Testis (tissue), 3 donors: ENCODE measurements around the gene CLEC16A. TPM values are rescaled to one million over a fixed set of nuclear protein-coding genes. Genes with fewer than 3 reads are reported as not detected.

Experiments
- DNase-seq: peaks from one replicate; pipeline ENCODE4 v3.0.0-alpha.2; 2019
- H3K27ac ChIP-seq, 2 donors: fragments of 200-600 bp; sonication (generic); one replicate each; pipeline ENCODE4 v1.5.1; 2019
- H3K27me3 ChIP-seq: fragments of 200-600 bp; sonication (generic); one replicate; pipeline ENCODE4 v1.5.1; 2019
- H3K36me3 ChIP-seq: fragments of 200-600 bp; sonication (generic); one replicate; pipeline ENCODE4 v1.5.1; 2017; ENCODE audit warnings: low read depth; ENCODE audit errors: missing control alignments
- H3K4me1 ChIP-seq: fragments of 200-600 bp; sonication (generic); one replicate; pipeline ENCODE4 v1.5.1; 2019
- H3K4me3 ChIP-seq, 2 donors: fragments of 200-600 bp; sonication (generic); one replicate each; pipeline ENCODE4 v1.5.1; 2017 to 2019
- H3K9me3 ChIP-seq: fragments of 200-600 bp; sonication (generic); one replicate; pipeline ENCODE4 v1.5.1; 2017
- POLR2A ChIP-seq: fragments of 450-650 bp; IDR thresholded peaks from one replicate; pipeline ENCODE4 v1.6.1; 2017; ENCODE audit warnings: antibody characterized with exemption, mild to moderate bottlenecking, moderate library complexity
- WGBS, 2 donors: methylation state at CpG; one replicate each; pipeline ENCODE4 v1.1.5; 2018; 5-methylcytosine and 5-hydroxymethylcytosine counted together
- intact Hi-C: fragments of 100-400 bp; cut with DNase I; formaldehyde crosslinking; loops from one replicate; pipeline ENCODE4 v1.15.1; 2023; ENCODE audit warnings: low total_unique reads
- polyA plus RNA-seq: library from polyadenylated mRNA; stranded (reverse); fragments of 350-450 nt; fragmentation: Illumina TruSeq; extraction: RNeasy Lipid Tissue Mini Kit (QIAGEN cat#74804); gene quantifications from one replicate; pipeline ENCODE4 v1.2.3, GENCODE V29; 2014; ENCODE audit warnings: low read depth, low replicate concordance; ENCODE audit not compliant: insufficient read depth
- total RNA-seq, 2 donors: library from RNA; depleted of rRNA; stranded (reverse); fragments of >200 nt; gene quantifications; one replicate each; pipeline ENCODE4 v1.2.3, GENCODE V29; 2016
- TF ChIP-seq, protein P1 (sequence below), 3 experiments: fragments of 450-650 bp in 2 of 3; fragments of 200-600 bp in 1 of 3; sonication (generic) in 1 of 3; IDR thresholded peaks; one replicate each; pipeline ENCODE4 v1.5.1; 2016 to 2019; ENCODE audit warnings: antibody characterized with exemption in 3 of 3, mild to moderate bottlenecking in 2 of 3, moderate library complexity in 1 of 3

CLEC16A gene
- total and polyA plus RNA-seq, 3 donors from 2014 or later = 93.9 to 126 (median 122) TPM

DNA sequence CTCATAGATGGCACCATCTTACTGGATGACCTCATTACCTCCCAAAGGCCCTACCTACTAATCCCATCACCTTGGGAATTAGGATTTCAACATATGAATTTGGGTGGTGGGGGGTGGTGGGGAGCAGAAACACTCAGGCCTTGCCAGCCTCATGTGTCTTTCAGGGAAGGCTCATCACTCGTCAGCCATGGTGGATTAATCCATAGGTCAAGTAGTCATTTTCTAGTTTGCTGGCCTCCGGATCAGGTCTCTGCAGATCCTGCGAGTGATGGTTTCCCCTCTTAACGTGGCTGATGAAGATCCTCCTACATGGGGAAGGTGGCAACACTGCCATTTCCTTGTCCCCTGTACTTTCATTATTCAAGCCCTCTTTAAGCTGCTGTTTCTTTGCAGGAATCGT, 101.1 kb downstream of the CLEC16A start:
- DNase-seq = no peak
- H3K9me3 ChIP-seq = no peaks in the 10 kb centered on the region
- intact Hi-C loops = no loop called here
- H3K27ac ChIP-seq = no peak overlapping the region
- H3K36me3 ChIP-seq = no peaks in the 10 kb centered on the region
- no peaks in the 10 kb centered on the region for H3K27me3 ChIP-seq
- 88 to 95% methylated on average over 5 of the region's 5 CpGs for WGBS, 2 donors
- TF ChIP-seq POLR2A = no peak
- TF ChIP-seq, protein P1, sequence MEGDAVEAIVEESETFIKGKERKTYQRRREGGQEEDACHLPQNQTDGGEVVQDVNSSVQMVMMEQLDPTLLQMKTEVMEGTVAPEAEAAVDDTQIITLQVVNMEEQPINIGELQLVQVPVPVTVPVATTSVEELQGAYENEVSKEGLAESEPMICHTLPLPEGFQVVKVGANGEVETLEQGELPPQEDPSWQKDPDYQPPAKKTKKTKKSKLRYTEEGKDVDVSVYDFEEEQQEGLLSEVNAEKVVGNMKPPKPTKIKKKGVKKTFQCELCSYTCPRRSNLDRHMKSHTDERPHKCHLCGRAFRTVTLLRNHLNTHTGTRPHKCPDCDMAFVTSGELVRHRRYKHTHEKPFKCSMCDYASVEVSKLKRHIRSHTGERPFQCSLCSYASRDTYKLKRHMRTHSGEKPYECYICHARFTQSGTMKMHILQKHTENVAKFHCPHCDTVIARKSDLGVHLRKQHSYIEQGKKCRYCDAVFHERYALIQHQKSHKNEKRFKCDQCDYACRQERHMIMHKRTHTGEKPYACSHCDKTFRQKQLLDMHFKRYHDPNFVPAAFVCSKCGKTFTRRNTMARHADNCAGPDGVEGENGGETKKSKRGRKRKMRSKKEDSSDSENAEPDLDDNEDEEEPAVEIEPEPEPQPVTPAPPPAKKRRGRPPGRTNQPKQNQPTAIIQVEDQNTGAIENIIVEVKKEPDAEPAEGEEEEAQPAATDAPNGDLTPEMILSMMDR (IDR thresholded peaks at IDR 0.05) = no peak
- no peaks in the 10 kb centered on the region for H3K4me1 ChIP-seq
- no peak overlapping the region for H3K4me3 ChIP-seq

DNA sequence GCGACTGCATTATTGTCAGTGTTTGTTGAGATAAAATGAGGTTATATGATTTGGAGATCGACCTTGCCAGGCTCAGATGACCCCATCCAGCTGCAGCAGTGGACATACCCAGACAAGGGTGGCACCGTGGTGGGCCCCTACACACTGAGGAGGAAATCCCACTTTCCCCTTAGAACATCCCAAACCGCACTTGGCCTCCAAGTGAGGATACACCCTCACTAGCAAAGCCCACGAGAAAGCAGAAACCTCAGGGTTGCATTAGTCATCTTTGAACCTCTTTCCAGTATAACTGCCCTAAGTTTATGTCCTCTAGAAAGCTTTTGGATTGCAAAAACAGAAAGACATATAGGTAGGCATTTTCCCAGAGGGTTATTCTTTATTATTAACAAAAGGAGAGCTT, 101.5 kb downstream of the CLEC16A start:
- WGBS, 2 donors = 78 to 82% methylated on average over 5 of the region's 5 CpGs
- Histone ChIP-seq H3K27ac (no peak overlapping the region), H3K4me3 (no peak overlapping the region), H3K4me1 (no peaks in the 10 kb centered on the region), H3K27me3 (no peaks in the 10 kb centered on the region), H3K36me3 (no peaks in the 10 kb centered on the region), H3K9me3 (no peaks in the 10 kb centered on the region)
- intact Hi-C loops = no loop called here
- no peak for DNase-seq
- no peak for TF ChIP-seq POLR2A
- TF ChIP-seq, protein P1 (IDR thresholded peaks at IDR 0.05) = no peak

DNA sequence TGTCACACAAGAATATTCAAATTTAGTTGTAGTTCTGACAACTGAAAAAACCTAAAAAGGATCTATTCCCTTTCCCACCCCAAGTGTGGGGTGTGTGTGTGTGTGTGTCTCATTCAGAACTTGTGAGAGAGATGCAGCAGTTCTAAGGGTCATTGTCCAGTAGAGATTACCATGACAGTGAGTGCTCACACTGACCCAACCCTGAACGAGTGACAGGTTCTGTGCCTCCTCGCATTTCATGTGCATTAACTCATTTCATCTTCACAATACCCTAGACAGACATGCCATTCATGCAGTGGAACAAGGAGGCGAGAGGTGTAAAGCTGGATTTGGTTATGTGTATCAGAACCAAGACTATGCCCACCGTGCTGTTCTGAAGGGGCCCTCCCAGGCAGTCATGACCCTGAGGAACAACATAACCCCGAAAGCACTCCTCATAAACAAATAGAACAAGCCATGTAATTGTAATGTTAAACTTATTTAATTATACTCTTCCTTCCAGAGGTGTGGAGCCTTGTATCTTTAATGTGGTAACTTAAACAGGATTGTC, 102.1 kb downstream of the CLEC16A start:
- H3K36me3 ChIP-seq = no peaks in the 10 kb centered on the region
- intact Hi-C loops = no loop called here
- no peaks in the 10 kb centered on the region for H3K27me3 ChIP-seq
- no peak for TF ChIP-seq POLR2A
- TF ChIP-seq, protein P1 (IDR thresholded peaks at IDR 0.05) = no peak
- no peak overlapping the region for H3K27ac ChIP-seq
- 65 to 70% methylated on average over 5 of the region's 5 CpGs for WGBS, 2 donors
- DNase-seq = no peak
- H3K4me1 ChIP-seq = no peaks in the 10 kb centered on the region
- no peak overlapping the region for H3K4me3 ChIP-seq
- H3K9me3 ChIP-seq = no peaks in the 10 kb centered on the region

DNA sequence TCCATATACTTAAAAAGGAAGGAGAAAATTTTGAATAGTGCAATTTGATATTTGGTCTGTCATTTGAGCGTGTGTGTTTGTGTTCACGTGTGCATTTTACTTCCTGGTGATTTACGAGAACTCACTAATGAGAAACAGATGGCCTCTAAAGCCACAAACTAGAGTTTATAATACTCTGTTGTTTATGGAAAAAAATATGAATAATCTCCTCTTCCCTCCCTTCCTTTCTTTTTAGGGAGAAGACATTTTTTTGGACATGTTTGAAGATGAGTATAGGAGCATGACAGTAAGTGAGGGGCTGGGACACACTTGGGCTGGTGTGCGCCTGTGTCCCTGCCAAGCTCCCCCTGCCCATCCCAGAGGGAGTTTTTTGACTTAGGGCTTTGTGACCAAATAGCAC, 102.7 kb downstream of the CLEC16A start:
- Histone ChIP-seq H3K4me3 (no peak overlapping the region), H3K9me3 (no peaks in the 10 kb centered on the region), H3K27me3 (no peaks in the 10 kb centered on the region), H3K27ac (no peak overlapping the region), H3K4me1 (no peaks in the 10 kb centered on the region), H3K36me3 (no peaks in the 10 kb centered on the region)
- intact Hi-C loops = no loop called here
- no peak for DNase-seq
- WGBS, 2 donors = 63 to 69% methylated on average over 4 of the region's 4 CpGs
- TF ChIP-seq POLR2A = no peak
- TF ChIP-seq, protein P1 (IDR thresholded peaks at IDR 0.05) = no peak
